HepG2 (cell line): ENCODE results near the gene FNDC3B. TPM values are rescaled to one million over a fixed set of nuclear protein-coding genes. Genes with fewer than 3 reads are reported as not detected.

Experiments
- GABPB1 ChIP-seq: IDR thresholded peaks from 2 replicates; pipeline ENCODE4 v1.6.1; 2016; ENCODE audit warnings: mild to moderate bottlenecking, missing genetic modification reagents, moderate library complexity, missing compliant biosample characterization
- HBP1 ChIP-seq: IDR thresholded peaks from 2 replicates; pipeline ENCODE4 v1.6.1; 2016; ENCODE audit warnings: low read depth, control low read depth
- HNF4G ChIP-seq, 2 experiments: sonication (generic) in 1 of 2; formaldehyde crosslinking in 1 of 2; IDR thresholded peaks; 2 replicates each; pipeline versions ENCODE4 v1.4.0 to v1.6.1; 2011 to 2020; ENCODE audit warnings: borderline replicate concordance in 2 of 2, low read depth in 2 of 2, mild to moderate bottlenecking in 2 of 2, low read length in 1 of 2, missing genetic modification reagents in 1 of 2, moderate library complexity in 1 of 2
- KAT2B ChIP-seq: fragments of 150-350 bp; IDR thresholded peaks from 2 replicates; pipeline ENCODE4 v1.6.1; 2014; ENCODE audit warnings: low read depth, low read length, borderline replicate concordance
- LRRFIP1 ChIP-seq: sonication (generic); formaldehyde crosslinking; conservative IDR thresholded peaks from 2 replicates; pipeline ENCODE4 v1.4.0; 2020; ENCODE audit warnings: missing genetic modification reagents
- MATR3 ChIP-seq: sonication (generic); formaldehyde crosslinking; IDR thresholded peaks from 2 replicates; pipeline ENCODE4 v1.4.0; 2020; ENCODE audit warnings: missing genetic modification reagents
- MXI1 ChIP-seq: IDR thresholded peaks from 3 replicates; pipeline ENCODE4 v1.6.1; 2012; ENCODE audit warnings: low read depth, low read length, inconsistent platforms, borderline replicate concordance
- MYNN ChIP-seq: sonication (generic); formaldehyde crosslinking; IDR thresholded peaks from 2 replicates; pipeline ENCODE4 v1.4.0; 2020; ENCODE audit warnings: mild to moderate bottlenecking, low read depth, missing genetic modification reagents
- NBN ChIP-seq: fragments of 450-650 bp; conservative IDR thresholded peaks from 2 replicates; pipeline ENCODE4 v1.6.1; 2017
- NFAT5 ChIP-seq: sonication (generic); formaldehyde crosslinking; IDR thresholded peaks from 2 replicates; pipeline ENCODE4 v1.4.0; 2020; ENCODE audit warnings: missing genetic modification reagents
- NR1H2 ChIP-seq: sonication (generic); formaldehyde crosslinking; IDR thresholded peaks from 2 replicates; pipeline ENCODE4 v1.8.1; 2022; ENCODE audit warnings: low read depth, missing genetic modification reagents, borderline replicate concordance
- PHF20 ChIP-seq: sonication (generic); formaldehyde crosslinking; IDR thresholded peaks from 2 replicates; pipeline ENCODE4 v1.5.0; 2020; ENCODE audit warnings: mild to moderate bottlenecking, missing genetic modification reagents
- SMYD3 ChIP-seq: sonication (generic); formaldehyde crosslinking; IDR thresholded peaks from 2 replicates; pipeline ENCODE4 v1.8.1; 2023; ENCODE audit warnings: mild to moderate bottlenecking, missing genetic modification reagents
- THAP8 ChIP-seq: sonication (generic); formaldehyde crosslinking; IDR thresholded peaks from 2 replicates; pipeline ENCODE4 v1.5.1; 2020; ENCODE audit warnings: missing genetic modification reagents, mild to moderate bottlenecking, borderline replicate concordance
- TRIM24 ChIP-seq: sonication (generic); formaldehyde crosslinking; IDR thresholded peaks from 2 replicates; pipeline ENCODE4 v1.8.0; 2022; ENCODE audit warnings: mild to moderate bottlenecking, missing genetic modification reagents
- ZFYVE20 ChIP-seq: sonication (generic); formaldehyde crosslinking; IDR thresholded peaks from 2 replicates; pipeline ENCODE4 v1.8.0; 2023; ENCODE audit warnings: low read depth, mild to moderate bottlenecking, moderate library complexity, missing genetic modification reagents, borderline replicate concordance
- ZNF354B ChIP-seq: sonication (generic); formaldehyde crosslinking; IDR thresholded peaks from 2 replicates; pipeline ENCODE4 v1.8.0; 2022; ENCODE audit warnings: mild to moderate bottlenecking, missing genetic modification reagents
- ZNF564 ChIP-seq: sonication (generic); formaldehyde crosslinking; IDR thresholded peaks from 2 replicates; pipeline ENCODE4 v1.8.1; 2023; ENCODE audit warnings: mild to moderate bottlenecking, missing genetic modification reagents
- ZNF580 ChIP-seq: IDR thresholded peaks from 2 replicates; pipeline ENCODE4 v1.6.1; 2016; ENCODE audit warnings: low read depth, borderline replicate concordance
- polyA plus RNA-seq, 8 experiments: library from polyadenylated mRNA; depleted of rRNA in 3 of 8; stranded (reverse) in 7 of 8; unstranded in 1 of 8; fragments of >200 nt; fragmentation: Illumina TruSeq in 4 of 8; extraction: Trizol in 4 of 8; gene quantifications; 2 replicates each; pipeline versions ENCODE4 v1.2.1 to v1.2.3, GENCODE V29; 2011 to 2016; ENCODE audit warnings: low read depth in 4 of 8, missing spikeins in 1 of 8, mixed read lengths in 1 of 8; ENCODE audit not compliant: insufficient read depth in 1 of 8
- total RNA-seq, 5 experiments: library from RNA; depleted of rRNA; stranded (reverse); fragments of >200 nt; fragmentation: Illumina TruSeq; extraction: Trizol; gene quantifications; 2 replicates each; pipeline ENCODE4 v1.2.3, GENCODE V29; 2016; ENCODE audit warnings: low read depth in 1 of 5

Gene FNDC3B
- total and polyA plus RNA-seq, 2 of the 13 experiments (the other 11 are each of a cell fraction or from before 2014, with no cell fraction given), result 74.8 to 103 TPM

GRCh38 chr3:172098698-172099494 lies 59.5 kb downstream of the FNDC3B start (continued):
- TF ChIP-seq NFAT5 (CRISPR knock-in tag) (no peak), KAT2B (no peak), LRRFIP1 (CRISPR knock-in tag) (no peak), PHF20 (CRISPR knock-in tag) (no peak), ZNF564 (CRISPR knock-in tag) (no peak), HBP1 (CRISPR knock-in tag) (peak; percentile 58; the same call in 1 of the 2 replicates), GABPB1 (peak; percentile 14; the same call in 1 of the 2 replicates), HNF4G (IDR thresholded peaks at IDR 0.05; ENCODE audit: borderline replicate concordance, low read depth, low read length) (no peak), HNF4G (CRISPR knock-in tag; IDR thresholded peaks at IDR 0.05; ENCODE audit: borderline replicate concordance, low read depth) (no peak), MATR3 (CRISPR knock-in tag) (no peak), THAP8 (CRISPR knock-in tag) (no peak), SMYD3 (no peak), MYNN (CRISPR knock-in tag) (no peak), ZNF580 (CRISPR knock-in tag) (peak; percentile 67; the same call in 1 of the 2 replicates), NR1H2 (CRISPR knock-in tag) (no peak), ZNF354B (CRISPR knock-in tag) (no peak), MXI1 (peak; percentile 60; the same call in 1 of the 3 replicates), ZFYVE20 (CRISPR knock-in tag) (no peak), NBN (no peak), TRIM24 (CRISPR knock-in tag) (no peak)
